ENCODE data around the gene FBXO34. TPM values are rescaled to one million over a fixed set of nuclear protein-coding genes. Genes with fewer than 3 reads are reported as not detected.

Gene FBXO34
- total and polyA plus RNA-seq, 5 donors: 10.2 to 30.0 (median 24.3) TPM

DNA sequence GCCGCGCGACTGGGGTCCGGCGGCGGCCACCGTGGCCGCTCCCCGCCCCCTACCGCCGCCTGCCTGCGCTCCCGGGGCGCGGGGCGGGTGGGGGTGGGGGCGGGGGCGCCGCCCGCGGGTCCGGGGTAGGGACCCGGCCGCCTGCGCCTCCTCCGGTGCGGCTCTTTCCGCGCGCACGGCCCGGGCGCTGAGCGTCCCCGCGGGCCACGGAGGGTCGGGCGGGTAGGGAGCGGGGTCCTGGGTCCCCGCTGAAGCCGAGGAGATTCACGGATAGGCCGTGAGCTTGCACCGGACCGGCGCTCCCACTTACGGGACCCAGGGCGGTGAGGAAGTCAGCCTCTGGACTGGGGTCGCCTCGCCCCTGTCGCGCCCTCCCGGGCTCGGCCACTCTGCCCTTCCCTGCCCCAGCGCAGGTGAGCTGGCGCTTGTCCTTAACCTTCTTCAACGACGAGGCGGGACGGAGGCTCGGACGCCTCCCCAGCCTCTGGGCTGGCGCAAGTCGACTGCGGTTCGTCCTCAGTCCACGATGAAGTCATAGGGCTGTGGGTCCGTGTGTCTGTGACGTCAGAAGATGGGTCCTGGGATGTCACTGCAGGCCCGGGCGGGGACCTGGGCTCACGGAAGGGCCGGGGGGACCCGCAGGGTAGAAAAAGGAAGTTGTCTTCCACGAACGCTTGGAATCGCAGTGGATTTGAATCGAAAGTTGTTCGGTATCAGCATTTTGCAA, 514 bp downstream of the FBXO34 start:
- intact Hi-C loops (cut with DNase I): loop anchor here (2.0 to 10.0 kb wide), 5 partner anchors 73 to 143 kb away; partner anchors contain the start of gene ATG14 (in 1 of the 4)
- no peaks in the 10 kb centered on the region for H3K9me3 ChIP-seq (ENCODE audit: control insufficient read depth, low read length)
- peak overlapping the region; percentile 39 for H3K4me3 ChIP-seq (ENCODE audit: low read length)
- H3K4me1 ChIP-seq (ENCODE audit: control insufficient read depth, insufficient read depth, low read length): no peaks in the 10 kb centered on the region
- H3K27ac ChIP-seq (ENCODE audit: low read length): peak overlapping the region; percentile 57
- DNase-seq: peak; percentile 72 to 86 (median 82)
- no peaks in the 10 kb centered on the region for H3K27me3 ChIP-seq (ENCODE audit: control insufficient read depth, insufficient read depth)
- under 1% methylated on average over 80 of the region's 80 CpGs for WGBS
- ATAC-seq: peak; percentile 58 to 71

DNA sequence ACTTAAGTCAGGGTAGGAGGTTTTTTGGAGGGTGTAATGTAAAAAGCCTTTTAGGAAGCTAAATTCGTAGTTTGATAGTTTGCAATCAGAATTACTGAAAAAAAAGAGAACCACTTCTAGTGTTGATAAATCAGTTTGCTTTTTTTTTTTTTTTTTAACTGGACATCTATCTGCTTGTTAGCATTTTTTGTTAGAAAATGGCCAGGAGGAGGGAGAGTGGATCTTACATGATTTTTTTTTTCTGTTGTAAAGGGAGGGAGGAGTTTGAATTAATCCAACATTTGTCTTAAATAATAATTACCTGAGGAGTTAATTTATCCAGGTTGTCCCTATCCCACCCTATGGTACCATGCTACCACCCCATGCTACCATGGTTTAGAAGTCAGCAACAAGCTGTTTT, 1.2 kb downstream of the FBXO34 start:
- Histone ChIP-seq H3K27ac (ENCODE audit: low read length) (no peak overlapping the region), H3K9me3 (ENCODE audit: control insufficient read depth, low read length) (no peaks in the 10 kb centered on the region), H3K27me3 (ENCODE audit: control insufficient read depth, insufficient read depth) (no peaks in the 10 kb centered on the region), H3K4me1 (ENCODE audit: control insufficient read depth, insufficient read depth, low read length) (no peaks in the 10 kb centered on the region), H3K4me3 (ENCODE audit: low read length) (peak overlapping the region; percentile 39)
- intact Hi-C loops (cut with DNase I): loop anchor here in 3 of 4 donors (5.0 to 10.0 kb wide), 4 partner anchors 72 to 142 kb away; partner anchors contain the start of gene ATG14 (in 1 of the 3)
- ATAC-seq (no peak), DNase-seq (no peak)
- 6% methylated on average over 1 of the region's 1 CpG for WGBS

DNA sequence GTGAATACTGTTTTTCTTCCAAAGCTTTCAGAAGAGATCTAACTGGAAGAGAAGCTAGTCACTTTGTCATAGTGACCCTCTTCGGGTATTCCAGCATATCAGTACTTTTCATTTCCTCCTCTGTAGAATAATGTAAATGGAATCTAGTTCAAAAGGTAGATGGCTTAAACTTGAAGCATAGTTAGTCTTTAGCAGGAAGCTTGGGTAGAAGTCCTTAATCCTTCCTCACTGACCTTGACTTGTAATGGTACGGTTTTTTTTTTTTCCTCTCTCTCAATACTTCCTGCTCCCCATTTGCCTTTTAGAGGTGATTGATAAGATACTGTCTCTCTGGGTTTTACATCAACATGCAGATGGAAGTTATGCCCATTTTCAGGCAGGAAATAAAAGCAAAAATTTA, 1.7 kb downstream of the FBXO34 start:
- DNase-seq: no peak
- 31% methylated on average over 2 of the region's 2 CpGs for WGBS
- ATAC-seq: no peak
- Histone ChIP-seq H3K27ac (ENCODE audit: low read length) (no peak overlapping the region), H3K9me3 (ENCODE audit: control insufficient read depth, low read length) (no peaks in the 10 kb centered on the region), H3K4me3 (ENCODE audit: low read length) (peak overlapping the region; percentile 39), H3K4me1 (ENCODE audit: control insufficient read depth, insufficient read depth, low read length) (no peaks in the 10 kb centered on the region), H3K27me3 (ENCODE audit: control insufficient read depth, insufficient read depth) (no peaks in the 10 kb centered on the region)
- intact Hi-C loops (cut with DNase I): loop anchor here in 3 of 4 donors (5.0 to 10.0 kb wide), 4 partner anchors 72 to 142 kb away; partner anchors contain the start of gene ATG14 (in 1 of the 3)

DNA sequence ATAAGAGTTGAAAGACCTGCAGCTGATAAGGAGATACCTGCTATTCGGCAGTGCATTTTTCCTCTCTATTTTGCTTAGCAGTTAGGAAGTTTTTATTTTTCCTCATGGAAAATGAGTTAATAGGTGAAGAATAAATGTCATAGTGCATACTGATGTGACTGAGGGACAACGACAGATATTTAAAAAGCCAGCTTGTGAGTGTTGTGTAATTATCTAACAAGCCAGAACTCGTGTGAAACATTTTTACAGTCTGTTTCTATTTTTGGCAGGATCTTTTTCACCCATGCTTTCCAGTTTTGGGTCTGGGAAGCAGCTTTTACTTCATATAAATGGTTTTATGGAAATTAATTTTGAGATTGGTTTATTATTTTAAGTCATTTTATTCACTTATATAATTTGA, 2.9 kb downstream of the FBXO34 start:
- intact Hi-C loops (cut with DNase I): loop anchor here in 3 of 4 donors (5.0 to 10.0 kb wide), 4 partner anchors 71 to 141 kb away; partner anchors contain the start of gene ATG14 (in 1 of the 3)
- H3K9me3 ChIP-seq (ENCODE audit: control insufficient read depth, low read length): no peaks in the 10 kb centered on the region
- no peaks in the 10 kb centered on the region for H3K27me3 ChIP-seq (ENCODE audit: control insufficient read depth, insufficient read depth)
- peak overlapping the region; percentile 39 for H3K4me3 ChIP-seq (ENCODE audit: low read length)
- no peaks in the 10 kb centered on the region for H3K4me1 ChIP-seq (ENCODE audit: control insufficient read depth, insufficient read depth, low read length)
- DNase-seq (no peak), ATAC-seq (no peak)
- WGBS: 19% methylated on average over 3 of the region's 3 CpGs
- H3K27ac ChIP-seq (ENCODE audit: low read length): peak overlapping the region; percentile 66

DNA sequence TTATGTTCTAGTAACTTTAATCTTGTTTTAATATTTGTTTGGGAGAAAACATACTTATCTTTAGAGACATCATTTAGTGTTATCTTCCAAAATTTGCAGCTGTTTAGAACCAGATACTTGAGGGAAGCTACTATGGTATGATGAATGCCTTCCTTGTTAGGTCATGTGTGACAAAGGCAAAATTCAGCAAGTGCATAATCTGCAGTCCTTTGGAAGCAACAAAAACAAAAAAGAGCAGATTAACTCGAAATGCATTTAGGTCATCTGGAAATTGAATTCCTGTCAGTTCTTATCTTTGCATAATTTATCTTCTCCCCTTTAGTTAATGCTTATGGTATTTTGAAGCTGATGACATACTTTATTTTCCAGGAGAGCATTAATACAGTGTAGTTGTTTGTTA, 3.5 kb downstream of the FBXO34 start:
- ATAC-seq: no peak
- intact Hi-C loops (cut with DNase I): loop anchor here in 3 of 4 donors (5.0 to 10.0 kb wide), 4 partner anchors 70 to 140 kb away; partner anchors contain the start of gene ATG14 (in 1 of the 3)
- 23% methylated on average over 1 of the region's 1 CpG for WGBS
- H3K27ac ChIP-seq (ENCODE audit: low read length): no peak overlapping the region
- H3K27me3 ChIP-seq (ENCODE audit: control insufficient read depth, insufficient read depth): no peaks in the 10 kb centered on the region
- no peaks in the 10 kb centered on the region for H3K9me3 ChIP-seq (ENCODE audit: control insufficient read depth, low read length)
- H3K4me3 ChIP-seq (ENCODE audit: low read length): no peak overlapping the region
- no peak for DNase-seq
- no peaks in the 10 kb centered on the region for H3K4me1 ChIP-seq (ENCODE audit: control insufficient read depth, insufficient read depth, low read length)

DNA sequence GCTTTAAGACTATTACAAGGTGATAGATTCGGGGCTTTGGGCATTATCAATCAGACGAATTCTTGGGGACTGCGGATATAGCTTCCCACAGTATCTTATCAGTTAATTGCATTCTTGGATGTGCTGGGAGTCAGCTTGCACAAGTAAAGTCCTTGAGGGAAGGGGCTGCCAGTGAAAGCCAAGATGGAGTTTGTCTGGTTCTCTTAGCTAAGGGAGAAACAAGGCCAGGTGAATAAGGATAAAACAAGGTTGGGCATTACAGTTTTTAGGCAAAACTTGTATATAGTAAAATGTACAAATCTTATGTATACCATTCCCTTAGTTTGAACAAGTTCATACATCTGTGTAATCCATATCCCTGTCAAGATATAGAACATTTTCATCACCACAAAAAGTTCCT, 5.5 kb downstream of the FBXO34 start:
- intact Hi-C loops (cut with DNase I): loop anchor here in 1 of 4 donors (10.0 kb wide), 2 partner anchors 68 to 138 kb away; partner anchors contain the start of gene ATG14
- Histone ChIP-seq H3K9me3 (ENCODE audit: control insufficient read depth, low read length) (no peaks in the 10 kb centered on the region), H3K27ac (ENCODE audit: low read length) (no peak overlapping the region), H3K27me3 (ENCODE audit: control insufficient read depth, insufficient read depth) (no peaks in the 10 kb centered on the region), H3K4me3 (ENCODE audit: low read length) (no peak overlapping the region), H3K4me1 (ENCODE audit: control insufficient read depth, insufficient read depth, low read length) (no peaks in the 10 kb centered on the region)
- no peak for DNase-seq
- WGBS: 51% methylated on average over 3 of the region's 3 CpGs
- ATAC-seq: no peak

DNA sequence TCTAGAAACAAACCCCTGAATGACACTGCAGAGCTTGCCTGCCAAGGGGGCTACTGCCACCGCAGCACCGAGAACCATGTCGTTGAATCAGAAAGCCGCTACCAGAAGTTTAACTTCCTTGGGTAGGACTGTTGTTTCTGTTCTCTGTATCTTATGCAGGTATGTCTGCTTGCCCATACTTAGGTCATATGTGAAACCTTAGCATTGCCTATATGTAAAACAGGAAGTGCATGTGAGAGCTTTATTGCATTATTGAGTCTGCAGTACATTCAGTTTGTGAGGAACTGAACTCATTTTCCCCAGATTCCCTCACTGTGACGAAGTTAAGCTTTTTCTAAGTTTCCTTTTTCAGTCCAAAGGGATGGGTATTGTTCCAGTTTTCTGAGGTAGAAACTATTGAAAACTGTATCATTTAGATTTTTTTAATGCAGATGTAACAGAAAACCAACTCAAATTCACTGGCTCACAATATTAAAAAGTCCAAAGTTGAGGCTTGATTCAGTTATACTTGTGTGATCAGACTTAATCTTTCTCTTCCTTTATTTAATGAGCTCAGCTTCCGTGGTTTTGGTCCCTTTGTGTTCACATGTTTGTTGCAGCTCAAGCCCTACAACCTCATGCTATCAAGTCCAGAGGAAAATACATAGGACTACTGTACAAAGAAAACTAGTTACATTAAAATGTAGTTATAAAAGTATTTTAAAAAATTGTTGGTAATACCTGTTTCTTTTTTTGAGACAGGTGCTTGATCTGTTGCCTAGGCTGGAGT, 6.9 kb downstream of the FBXO34 start:
- no peak overlapping the region for H3K4me3 ChIP-seq (ENCODE audit: low read length)
- no peak for DNase-seq
- ATAC-seq: no peak
- intact Hi-C loops (cut with DNase I): loop anchor here in 1 of 4 donors (10.0 kb wide), 2 partner anchors 67 to 137 kb away; partner anchors contain the start of gene ATG14
- H3K27ac ChIP-seq (ENCODE audit: low read length): no peak overlapping the region
- WGBS: 65% methylated on average over 6 of the region's 6 CpGs
- no peaks in the 10 kb centered on the region for H3K27me3 ChIP-seq (ENCODE audit: control insufficient read depth, insufficient read depth)
- H3K9me3 ChIP-seq (ENCODE audit: control insufficient read depth, low read length): no peaks in the 10 kb centered on the region
- peaks cover 3% of the 10 kb centered on the region for H3K4me1 ChIP-seq (ENCODE audit: control insufficient read depth, insufficient read depth, low read length)

DNA sequence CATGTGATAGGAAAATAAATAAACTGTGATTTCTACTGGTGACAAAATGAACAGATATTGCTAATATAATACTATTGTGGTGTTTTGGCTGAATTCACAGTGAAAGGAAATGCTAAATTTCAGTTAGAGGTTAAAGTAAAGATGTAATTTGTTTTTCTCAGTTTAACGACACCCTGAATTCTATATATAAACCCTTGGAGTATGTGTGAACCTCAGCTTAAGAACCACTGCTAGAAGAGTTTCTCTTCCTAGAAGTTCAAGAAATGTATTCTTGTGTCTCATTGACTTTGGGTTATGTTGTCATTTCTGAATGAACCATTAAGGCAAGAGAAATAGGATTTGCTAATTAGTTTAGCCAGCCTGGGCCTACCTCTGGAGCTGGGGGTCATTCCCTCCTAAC, 8.2 kb downstream of the FBXO34 start:
- H3K4me1 ChIP-seq (ENCODE audit: control insufficient read depth, insufficient read depth, low read length): peaks cover 4% of the 10 kb centered on the region
- 76% methylated on average over 1 of the region's 1 CpG for WGBS
- H3K27me3 ChIP-seq (ENCODE audit: control insufficient read depth, insufficient read depth): no peaks in the 10 kb centered on the region
- H3K9me3 ChIP-seq (ENCODE audit: control insufficient read depth, low read length): no peaks in the 10 kb centered on the region
- ATAC-seq: no peak
- DNase-seq: no peak
- H3K27ac ChIP-seq (ENCODE audit: low read length): no peak overlapping the region
- no peak overlapping the region for H3K4me3 ChIP-seq (ENCODE audit: low read length)
- intact Hi-C loops (cut with DNase I): loop anchor here in 1 of 4 donors (10.0 kb wide), 2 partner anchors 65 to 135 kb away; partner anchors contain the start of gene ATG14

DNA sequence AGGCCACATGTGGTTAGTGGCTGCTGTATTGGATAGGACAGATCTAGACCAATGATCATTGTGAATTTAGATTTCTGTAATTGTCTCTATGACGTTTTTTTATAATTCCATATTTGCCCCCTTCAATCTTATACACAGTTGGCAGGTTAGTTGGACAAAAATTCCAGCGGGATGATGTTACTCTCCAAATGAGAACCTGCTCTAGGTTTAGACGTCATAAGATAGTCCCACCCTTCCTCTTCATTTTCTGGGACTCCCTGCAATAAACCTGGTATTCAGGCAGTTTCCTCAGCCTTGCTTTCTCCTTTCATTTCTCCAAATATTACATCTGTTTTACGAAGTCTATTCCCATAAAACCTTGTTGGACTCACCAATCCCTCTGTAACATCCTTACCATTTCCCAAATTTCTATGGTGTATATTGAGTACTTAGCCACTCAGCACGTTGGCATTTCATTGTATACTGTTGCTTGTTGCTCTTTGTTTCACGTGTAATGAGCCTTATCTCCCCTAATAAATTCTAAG, 10.2 kb downstream of the FBXO34 start:
- peak in 1 of 2 donors; percentile 60 for ATAC-seq
- WGBS: 71% methylated on average over 6 of the region's 6 CpGs
- no peak for DNase-seq
- H3K4me3 ChIP-seq (ENCODE audit: low read length): no peak overlapping the region
- H3K9me3 ChIP-seq (ENCODE audit: control insufficient read depth, low read length): no peaks in the 10 kb centered on the region
- no peaks in the 10 kb centered on the region for H3K27me3 ChIP-seq (ENCODE audit: control insufficient read depth, insufficient read depth)
- intact Hi-C loops (cut with DNase I): no loop called here
- no peak overlapping the region for H3K27ac ChIP-seq (ENCODE audit: low read length)
- peaks cover 4% of the 10 kb centered on the region for H3K4me1 ChIP-seq (ENCODE audit: control insufficient read depth, insufficient read depth, low read length)

DNA sequence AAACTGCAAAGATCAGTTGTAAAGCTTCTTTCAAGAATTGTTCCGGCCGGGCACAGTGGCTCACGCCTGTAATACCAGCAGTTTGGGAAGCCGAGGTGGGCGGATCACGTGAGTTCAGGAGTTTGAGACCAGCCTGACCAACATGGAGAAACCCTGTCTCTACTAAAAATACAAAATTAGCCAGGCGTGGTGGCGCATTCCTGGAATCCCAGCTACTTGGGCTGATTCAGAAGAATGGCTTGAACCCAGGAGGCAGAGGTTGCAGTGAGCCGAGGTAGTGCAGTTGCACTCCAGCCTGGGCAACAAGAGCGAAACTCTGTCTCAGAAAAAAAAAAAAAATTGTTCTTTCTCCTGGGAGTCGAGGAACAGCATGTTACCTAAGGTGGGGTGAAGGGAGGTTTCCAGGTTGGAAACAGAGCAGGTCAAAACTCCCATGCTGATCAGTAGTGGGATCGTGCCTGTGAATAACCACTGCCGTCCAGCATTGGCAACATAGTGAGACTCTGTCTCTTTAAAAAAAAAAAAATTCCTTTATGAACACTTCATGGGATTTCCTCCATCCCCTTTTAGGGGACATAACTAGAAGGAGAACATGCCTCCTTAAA, 13.9 kb downstream of the FBXO34 start:
- ATAC-seq (no peak), DNase-seq (no peak)
- Histone ChIP-seq H3K27ac (ENCODE audit: low read length) (no peak overlapping the region), H3K27me3 (ENCODE audit: control insufficient read depth, insufficient read depth) (no peaks in the 10 kb centered on the region), H3K9me3 (ENCODE audit: control insufficient read depth, low read length) (no peaks in the 10 kb centered on the region), H3K4me1 (ENCODE audit: control insufficient read depth, insufficient read depth, low read length) (peaks cover 6% of the 10 kb centered on the region), H3K4me3 (ENCODE audit: low read length) (no peak overlapping the region)
- WGBS: 90% methylated on average over 13 of the region's 13 CpGs
- intact Hi-C loops (cut with DNase I): no loop called here

Measured in right cardiac atrium (tissue), 5 donors.